ENCODE results near the gene SEPTIN2.
A peak's percentile ranks its signal among the peaks of the same experiment; 100 is the strongest.

Gene SEPTIN2

DNA sequence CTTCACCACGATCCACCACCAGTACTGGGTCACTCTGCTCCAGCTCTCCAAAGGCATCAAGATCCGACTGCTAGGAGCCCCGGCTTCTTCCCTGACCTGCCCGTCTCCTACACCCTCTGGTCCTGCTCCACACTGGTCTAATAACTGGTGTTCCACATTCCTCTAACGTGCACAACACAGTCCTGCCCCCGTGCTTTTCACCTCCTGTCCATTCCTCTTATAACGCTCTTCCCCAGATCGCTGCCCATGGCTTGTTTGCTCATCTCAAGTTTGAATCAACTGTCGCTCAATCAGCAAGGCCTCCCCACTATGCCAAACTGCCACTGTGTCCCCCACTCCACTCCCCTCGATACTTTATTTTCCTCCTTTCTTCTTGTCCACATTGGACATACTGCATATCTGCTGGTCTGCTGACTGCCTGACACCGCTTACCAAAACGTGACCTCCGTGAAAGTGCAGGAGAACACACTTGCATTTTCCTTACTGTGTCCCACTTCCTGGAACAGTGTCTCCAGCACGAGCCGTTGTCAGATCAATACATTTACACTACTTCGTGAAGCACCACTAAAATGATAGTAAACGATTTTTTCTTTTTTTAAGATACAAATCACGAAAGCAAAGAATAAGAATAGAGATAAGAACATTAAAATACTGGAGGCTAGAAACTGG, 6.8 kb upstream of the SEPTIN2 start:
- peaks cover 2% of the 10 kb centered on the region; the same call in 1 of the 2 replicates for H3K36me3 ChIP-seq
- TF ChIP-seq, protein P1, sequence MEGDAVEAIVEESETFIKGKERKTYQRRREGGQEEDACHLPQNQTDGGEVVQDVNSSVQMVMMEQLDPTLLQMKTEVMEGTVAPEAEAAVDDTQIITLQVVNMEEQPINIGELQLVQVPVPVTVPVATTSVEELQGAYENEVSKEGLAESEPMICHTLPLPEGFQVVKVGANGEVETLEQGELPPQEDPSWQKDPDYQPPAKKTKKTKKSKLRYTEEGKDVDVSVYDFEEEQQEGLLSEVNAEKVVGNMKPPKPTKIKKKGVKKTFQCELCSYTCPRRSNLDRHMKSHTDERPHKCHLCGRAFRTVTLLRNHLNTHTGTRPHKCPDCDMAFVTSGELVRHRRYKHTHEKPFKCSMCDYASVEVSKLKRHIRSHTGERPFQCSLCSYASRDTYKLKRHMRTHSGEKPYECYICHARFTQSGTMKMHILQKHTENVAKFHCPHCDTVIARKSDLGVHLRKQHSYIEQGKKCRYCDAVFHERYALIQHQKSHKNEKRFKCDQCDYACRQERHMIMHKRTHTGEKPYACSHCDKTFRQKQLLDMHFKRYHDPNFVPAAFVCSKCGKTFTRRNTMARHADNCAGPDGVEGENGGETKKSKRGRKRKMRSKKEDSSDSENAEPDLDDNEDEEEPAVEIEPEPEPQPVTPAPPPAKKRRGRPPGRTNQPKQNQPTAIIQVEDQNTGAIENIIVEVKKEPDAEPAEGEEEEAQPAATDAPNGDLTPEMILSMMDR (IDR thresholded peaks at IDR 0.05; ENCODE audit: low read depth, low read length) = no peak
- H3K9me3 ChIP-seq = no peaks in the 10 kb centered on the region
- no peaks in the 10 kb centered on the region for H3K27me3 ChIP-seq
- no peaks in the 10 kb centered on the region for H3K4me1 ChIP-seq
- DNase-seq = no peak
- H3K4me3 ChIP-seq (ENCODE audit: low read depth, low read length) = no peak overlapping the region

DNA sequence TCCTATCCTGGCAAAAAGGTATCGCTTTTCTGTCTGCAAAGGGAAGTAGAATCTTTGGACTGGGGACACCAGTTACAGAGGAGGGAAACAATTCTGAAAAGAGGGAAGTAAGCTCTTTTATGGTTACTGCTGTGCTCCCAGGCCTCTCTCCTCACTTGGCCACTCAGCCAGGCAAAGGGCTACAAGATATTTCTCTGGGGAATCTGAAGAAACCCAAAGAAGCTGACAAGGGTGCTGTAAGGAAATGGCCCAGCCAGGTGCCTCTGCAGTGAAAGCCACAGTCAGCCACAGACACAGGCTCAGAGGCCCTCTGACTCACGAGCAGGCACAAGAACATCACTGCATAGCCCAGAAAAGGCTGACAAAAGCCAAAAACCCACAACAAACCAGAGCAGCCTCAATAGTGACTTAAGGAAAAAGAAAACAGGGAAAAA, 6.0 kb upstream of the SEPTIN2 start:
- no peaks in the 10 kb centered on the region for H3K9me3 ChIP-seq
- no peaks in the 10 kb centered on the region for H3K27me3 ChIP-seq
- no peaks in the 10 kb centered on the region for H3K4me1 ChIP-seq
- no peak for DNase-seq
- TF ChIP-seq, protein P1 (IDR thresholded peaks at IDR 0.05; ENCODE audit: low read depth, low read length) = no peak
- no peak overlapping the region for H3K4me3 ChIP-seq (ENCODE audit: low read depth, low read length)
- peaks cover 2% of the 10 kb centered on the region; the same call in 1 of the 2 replicates for H3K36me3 ChIP-seq

DNA sequence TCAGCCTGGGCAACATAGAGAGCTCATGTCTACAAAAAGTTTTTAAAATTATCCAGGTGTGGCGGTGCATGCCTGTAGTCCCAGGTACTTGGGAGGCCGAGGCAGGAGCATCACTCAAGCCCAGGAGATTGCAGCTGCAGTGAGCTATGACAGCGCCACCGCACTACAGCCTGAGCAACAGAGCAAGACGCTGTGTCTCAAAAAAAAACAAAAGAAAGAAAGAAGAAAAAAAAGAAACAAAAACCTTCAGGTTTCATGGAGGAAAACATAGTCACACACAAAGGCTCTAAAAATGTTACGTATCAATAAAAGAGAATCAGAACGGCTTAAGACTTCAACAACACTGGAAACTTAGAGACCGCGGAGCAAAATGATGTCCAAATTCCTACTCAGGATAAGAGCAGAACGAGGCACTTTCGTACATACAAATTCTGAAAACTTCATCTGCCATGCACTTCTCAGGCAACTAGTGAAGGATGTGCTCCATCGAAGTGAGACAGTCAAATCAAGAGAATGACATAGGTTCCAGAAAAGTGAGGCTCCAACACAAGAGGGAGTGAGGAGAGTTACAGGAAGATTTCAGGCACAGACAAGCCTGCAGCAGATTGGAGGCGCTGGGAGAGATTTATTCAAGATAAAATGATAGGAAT, 4.7 kb upstream of the SEPTIN2 start:
- no peak overlapping the region for H3K4me3 ChIP-seq (ENCODE audit: low read depth, low read length)
- H3K4me1 ChIP-seq = no peaks in the 10 kb centered on the region
- H3K9me3 ChIP-seq = no peaks in the 10 kb centered on the region
- TF ChIP-seq, protein P1 (IDR thresholded peaks at IDR 0.05; ENCODE audit: low read depth, low read length) = no peak
- peaks cover 2% of the 10 kb centered on the region; the same call in 1 of the 2 replicates for H3K36me3 ChIP-seq
- H3K27me3 ChIP-seq = no peaks in the 10 kb centered on the region
- no peak for DNase-seq

DNA sequence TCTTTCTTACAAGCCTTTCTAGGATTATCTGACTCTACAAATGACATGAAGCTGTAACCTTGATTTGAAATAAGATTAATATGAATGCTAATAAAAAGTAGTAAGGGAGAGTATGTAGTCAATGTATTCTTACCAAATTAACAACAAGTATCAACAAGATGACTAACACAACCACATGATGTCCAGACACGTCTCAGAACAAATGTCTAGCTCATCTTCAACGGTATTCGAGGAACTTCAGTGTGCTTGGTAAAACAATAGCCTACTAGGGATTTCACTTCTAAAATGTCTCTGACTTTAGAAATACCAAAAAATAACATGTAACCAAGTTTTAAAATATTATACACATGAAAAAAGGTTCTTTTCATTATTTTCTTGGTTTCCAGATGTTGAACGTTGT, 3.6 kb upstream of the SEPTIN2 start:
- peaks cover 2% of the 10 kb centered on the region; the same call in 1 of the 2 replicates for H3K36me3 ChIP-seq
- H3K9me3 ChIP-seq = no peaks in the 10 kb centered on the region
- no peak overlapping the region for H3K4me3 ChIP-seq (ENCODE audit: low read depth, low read length)
- H3K4me1 ChIP-seq = no peaks in the 10 kb centered on the region
- TF ChIP-seq, protein P1 (IDR thresholded peaks at IDR 0.05; ENCODE audit: low read depth, low read length) = no peak
- H3K27me3 ChIP-seq = no peaks in the 10 kb centered on the region
- no peak for DNase-seq

DNA sequence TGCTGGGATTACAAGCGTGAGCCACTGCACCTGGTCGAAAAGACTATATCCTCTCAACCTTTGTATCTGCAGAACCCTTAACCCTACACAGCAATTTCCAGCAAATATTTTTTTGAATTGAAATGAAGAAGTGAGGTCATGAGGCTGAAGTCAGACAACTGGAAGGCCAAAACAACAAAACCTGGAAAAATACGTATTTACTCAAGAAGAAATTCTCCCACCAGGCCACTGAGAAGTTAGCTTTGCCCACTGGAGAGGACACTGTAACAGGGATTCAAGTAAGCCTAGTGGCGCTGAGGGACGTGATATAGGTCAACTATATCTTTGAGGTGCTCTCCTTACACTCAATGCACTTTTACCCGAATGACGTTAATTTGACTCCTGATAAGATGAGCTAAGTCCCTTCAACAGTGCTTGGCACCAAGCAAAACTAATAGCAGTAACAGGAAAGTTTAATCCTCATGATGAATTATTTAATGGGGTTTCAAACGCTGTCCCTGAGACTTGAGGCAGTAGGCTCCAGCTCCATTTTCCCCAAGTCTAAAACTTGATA, 2.1 kb upstream of the SEPTIN2 start:
- Histone ChIP-seq H3K36me3 (no peaks in the 10 kb centered on the region), H3K4me3 (ENCODE audit: low read depth, low read length) (peak overlapping the region; percentile 98), H3K9me3 (no peaks in the 10 kb centered on the region), H3K27me3 (no peaks in the 10 kb centered on the region), H3K4me1 (no peaks in the 10 kb centered on the region)
- no peak for DNase-seq
- TF ChIP-seq, protein P1 (IDR thresholded peaks at IDR 0.05; ENCODE audit: low read depth, low read length) = no peak
